ENCODE results near the gene C2CD2.

Gene C2CD2

DNA sequence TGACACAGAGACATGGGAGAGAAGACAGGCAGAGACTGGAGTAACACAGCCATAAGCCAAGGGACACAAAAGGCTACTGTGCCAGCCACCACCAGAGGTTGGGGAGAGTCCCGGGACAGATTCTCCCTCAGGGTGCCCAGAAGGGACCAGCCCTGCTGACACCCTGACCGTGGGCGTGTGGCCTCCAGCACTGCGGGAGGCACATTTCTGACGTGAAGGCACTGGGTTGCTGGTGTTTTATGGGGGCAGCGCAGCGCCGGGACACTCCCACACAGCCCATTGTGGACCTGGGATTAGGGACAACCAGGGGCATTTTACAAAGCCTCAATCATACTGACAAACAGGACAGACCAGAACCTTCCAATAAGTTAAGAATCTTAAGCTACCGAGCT, 100.9 kb downstream of the C2CD2 start:
- H3K27me3 ChIP-seq (ENCODE audit: insufficient read depth, poor library complexity, severe bottlenecking) = no peaks in the 10 kb centered on the region

DNA sequence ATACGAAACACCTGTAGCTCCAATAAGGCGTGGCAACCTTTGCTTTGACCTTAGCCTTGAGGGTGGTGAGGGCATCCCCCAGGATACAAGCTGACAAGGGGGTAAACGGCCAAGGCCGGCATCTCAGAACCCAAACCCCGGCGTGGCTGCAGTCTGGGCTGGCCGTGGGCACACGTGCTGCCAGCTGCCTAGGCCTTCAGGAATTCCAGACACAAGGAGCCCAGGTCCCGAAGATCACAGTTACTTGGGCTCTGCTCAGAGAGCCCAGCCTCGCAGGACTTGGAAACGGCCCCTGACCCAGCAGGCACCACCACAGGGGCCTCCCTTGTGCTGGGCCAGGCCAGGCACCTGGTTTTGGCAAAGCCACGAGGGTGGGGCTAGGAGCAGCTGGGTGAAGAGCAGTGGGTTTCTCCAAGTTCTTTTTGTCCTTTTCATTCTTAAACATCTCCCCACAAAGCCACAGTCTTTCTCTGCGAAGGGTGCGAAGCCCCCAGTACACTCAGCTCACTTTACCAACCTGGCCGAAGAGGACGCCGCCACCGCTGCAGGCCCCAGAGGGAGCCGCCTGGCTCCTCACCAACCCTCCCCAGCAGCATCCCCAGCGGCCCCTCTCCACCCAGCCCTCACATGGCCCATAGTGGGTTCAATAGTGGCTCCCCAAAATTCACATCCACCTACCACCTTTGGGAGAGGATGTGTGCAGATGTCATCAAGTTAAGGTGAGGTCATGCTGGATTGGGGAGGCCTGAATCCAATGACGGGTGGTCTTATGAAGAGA, 101.5 kb downstream of the C2CD2 start:
- DNase-seq (ENCODE audit: low read depth in 1 of 2, low spot score in 1 of 2) = no peak
- H3K4me3 ChIP-seq (replicated peaks; ENCODE audit: insufficient read depth, low read length) = no peak overlapping the region
- TF ChIP-seq, protein P1, sequence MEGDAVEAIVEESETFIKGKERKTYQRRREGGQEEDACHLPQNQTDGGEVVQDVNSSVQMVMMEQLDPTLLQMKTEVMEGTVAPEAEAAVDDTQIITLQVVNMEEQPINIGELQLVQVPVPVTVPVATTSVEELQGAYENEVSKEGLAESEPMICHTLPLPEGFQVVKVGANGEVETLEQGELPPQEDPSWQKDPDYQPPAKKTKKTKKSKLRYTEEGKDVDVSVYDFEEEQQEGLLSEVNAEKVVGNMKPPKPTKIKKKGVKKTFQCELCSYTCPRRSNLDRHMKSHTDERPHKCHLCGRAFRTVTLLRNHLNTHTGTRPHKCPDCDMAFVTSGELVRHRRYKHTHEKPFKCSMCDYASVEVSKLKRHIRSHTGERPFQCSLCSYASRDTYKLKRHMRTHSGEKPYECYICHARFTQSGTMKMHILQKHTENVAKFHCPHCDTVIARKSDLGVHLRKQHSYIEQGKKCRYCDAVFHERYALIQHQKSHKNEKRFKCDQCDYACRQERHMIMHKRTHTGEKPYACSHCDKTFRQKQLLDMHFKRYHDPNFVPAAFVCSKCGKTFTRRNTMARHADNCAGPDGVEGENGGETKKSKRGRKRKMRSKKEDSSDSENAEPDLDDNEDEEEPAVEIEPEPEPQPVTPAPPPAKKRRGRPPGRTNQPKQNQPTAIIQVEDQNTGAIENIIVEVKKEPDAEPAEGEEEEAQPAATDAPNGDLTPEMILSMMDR (IDR thresholded peaks at IDR 0.05; ENCODE audit: insufficient read depth, low read length) = no peak
- no peak for TF ChIP-seq POLR2AphosphoS5 (IDR thresholded peaks at IDR 0.05; ENCODE audit: low read depth)
- no peak for TF ChIP-seq GABPA (IDR thresholded peaks at IDR 0.05; ENCODE audit: low read depth)
- no peak for TF ChIP-seq SPI1 (IDR thresholded peaks at IDR 0.05; ENCODE audit: borderline replicate concordance, low read depth)
- TF ChIP-seq, protein P2, sequence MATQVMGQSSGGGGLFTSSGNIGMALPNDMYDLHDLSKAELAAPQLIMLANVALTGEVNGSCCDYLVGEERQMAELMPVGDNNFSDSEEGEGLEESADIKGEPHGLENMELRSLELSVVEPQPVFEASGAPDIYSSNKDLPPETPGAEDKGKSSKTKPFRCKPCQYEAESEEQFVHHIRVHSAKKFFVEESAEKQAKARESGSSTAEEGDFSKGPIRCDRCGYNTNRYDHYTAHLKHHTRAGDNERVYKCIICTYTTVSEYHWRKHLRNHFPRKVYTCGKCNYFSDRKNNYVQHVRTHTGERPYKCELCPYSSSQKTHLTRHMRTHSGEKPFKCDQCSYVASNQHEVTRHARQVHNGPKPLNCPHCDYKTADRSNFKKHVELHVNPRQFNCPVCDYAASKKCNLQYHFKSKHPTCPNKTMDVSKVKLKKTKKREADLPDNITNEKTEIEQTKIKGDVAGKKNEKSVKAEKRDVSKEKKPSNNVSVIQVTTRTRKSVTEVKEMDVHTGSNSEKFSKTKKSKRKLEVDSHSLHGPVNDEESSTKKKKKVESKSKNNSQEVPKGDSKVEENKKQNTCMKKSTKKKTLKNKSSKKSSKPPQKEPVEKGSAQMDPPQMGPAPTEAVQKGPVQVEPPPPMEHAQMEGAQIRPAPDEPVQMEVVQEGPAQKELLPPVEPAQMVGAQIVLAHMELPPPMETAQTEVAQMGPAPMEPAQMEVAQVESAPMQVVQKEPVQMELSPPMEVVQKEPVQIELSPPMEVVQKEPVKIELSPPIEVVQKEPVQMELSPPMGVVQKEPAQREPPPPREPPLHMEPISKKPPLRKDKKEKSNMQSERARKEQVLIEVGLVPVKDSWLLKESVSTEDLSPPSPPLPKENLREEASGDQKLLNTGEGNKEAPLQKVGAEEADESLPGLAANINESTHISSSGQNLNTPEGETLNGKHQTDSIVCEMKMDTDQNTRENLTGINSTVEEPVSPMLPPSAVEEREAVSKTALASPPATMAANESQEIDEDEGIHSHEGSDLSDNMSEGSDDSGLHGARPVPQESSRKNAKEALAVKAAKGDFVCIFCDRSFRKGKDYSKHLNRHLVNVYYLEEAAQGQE (IDR thresholded peaks at IDR 0.05; ENCODE audit: insufficient replicate concordance, low read depth) = no peak

More for the DNA sequence above, 100.9 kb downstream of the C2CD2 start:
- Histone ChIP-seq H3K4me3 (replicated peaks; ENCODE audit: insufficient read depth, low read length) (no peak overlapping the region), H3K27ac (replicated peaks) (no peak overlapping the region)
- DNase-seq (ENCODE audit: low read depth in 1 of 2, low spot score in 1 of 2) = no peak
- no peak for TF ChIP-seq GABPA (IDR thresholded peaks at IDR 0.05; ENCODE audit: low read depth)
- TF ChIP-seq POLR2AphosphoS5 (IDR thresholded peaks at IDR 0.05; ENCODE audit: low read depth) = no peak
- TF ChIP-seq, protein P1 (IDR thresholded peaks at IDR 0.05; ENCODE audit: insufficient read depth, low read length) = no peak
- TF ChIP-seq, protein P2 (IDR thresholded peaks at IDR 0.05; ENCODE audit: insufficient replicate concordance, low read depth) = no peak
- no peak for TF ChIP-seq SPI1 (IDR thresholded peaks at IDR 0.05; ENCODE audit: borderline replicate concordance, low read depth)

DNA sequence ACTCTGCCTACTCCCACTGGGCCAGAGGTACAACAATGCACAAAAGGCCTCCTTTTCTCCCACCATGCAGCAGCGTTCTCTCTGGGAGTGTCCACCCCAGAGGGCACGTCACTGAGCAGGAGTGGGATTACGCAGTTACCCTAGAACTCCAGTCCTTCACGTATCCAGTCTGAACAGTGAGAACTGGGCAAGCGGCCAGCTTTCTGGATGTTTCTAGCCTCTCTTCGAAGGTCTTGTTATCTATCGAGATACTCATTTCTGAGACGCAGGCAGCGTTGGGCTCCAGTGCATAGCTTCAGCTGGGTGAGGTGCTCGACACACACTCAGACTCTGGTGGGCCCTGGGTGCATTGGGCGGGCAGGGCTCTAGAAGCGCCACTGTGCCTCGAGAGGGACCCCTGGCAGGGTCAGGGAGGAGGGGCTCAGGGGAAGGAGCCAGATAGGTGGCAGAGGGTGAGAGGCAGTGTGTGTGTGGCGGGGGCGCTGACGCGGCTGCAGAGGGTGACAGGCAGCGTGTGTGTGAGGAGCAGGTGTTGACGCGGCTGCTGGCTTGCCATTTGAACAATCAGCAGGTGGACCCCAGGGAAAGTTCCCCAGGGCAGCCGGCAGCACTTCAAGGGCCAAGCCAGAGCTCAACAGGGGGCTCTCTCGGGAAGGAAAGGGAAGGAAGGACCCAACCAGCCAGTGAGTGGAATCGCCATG, 102.6 kb downstream of the C2CD2 start:
- H3K27me3 ChIP-seq (ENCODE audit: insufficient read depth, poor library complexity, severe bottlenecking) = no peaks in the 10 kb centered on the region
- TF ChIP-seq SPI1 (IDR thresholded peaks at IDR 0.05; ENCODE audit: borderline replicate concordance, low read depth) = no peak
- TF ChIP-seq POLR2AphosphoS5 (IDR thresholded peaks at IDR 0.05; ENCODE audit: low read depth) = no peak
- TF ChIP-seq GABPA (IDR thresholded peaks at IDR 0.05; ENCODE audit: low read depth) = no peak
- TF ChIP-seq, protein P2 (IDR thresholded peaks at IDR 0.05; ENCODE audit: insufficient replicate concordance, low read depth) = no peak
- TF ChIP-seq, protein P1 (IDR thresholded peaks at IDR 0.05; ENCODE audit: insufficient read depth, low read length) = no peak
- H3K4me3 ChIP-seq (replicated peaks; ENCODE audit: insufficient read depth, low read length) = no peak overlapping the region
- no peak overlapping the region for H3K27ac ChIP-seq (replicated peaks)
- no peak for DNase-seq (ENCODE audit: low read depth in 1 of 2, low spot score in 1 of 2)

More for the DNA sequence above, 101.5 kb downstream of the C2CD2 start:
- Histone ChIP-seq H3K27ac (replicated peaks) (no peak overlapping the region), H3K27me3 (ENCODE audit: insufficient read depth, poor library complexity, severe bottlenecking) (no peaks in the 10 kb centered on the region)
